Osteoblast (primary cell): Measurements from ENCODE around the gene VDAC2. TPM values are rescaled to one million over a fixed set of nuclear protein-coding genes. Genes with fewer than 3 reads are reported as not detected.

Source experiments
- DNase-seq: peaks from one replicate; pipeline ENCODE4 v3.0.0; 2011; ENCODE audit warnings: low spot score, mixed read lengths; ENCODE audit not compliant: insufficient read length; ENCODE audit errors: missing footprints
- H2AFZ ChIP-seq: 2 replicates; pipeline ENCODE4 v1.6.0; 2011; ENCODE audit warnings: mild to moderate bottlenecking, low read length
- H3K27ac ChIP-seq: 2 replicates; pipeline ENCODE4 v1.5.1; 2011; ENCODE audit warnings: mild to moderate bottlenecking, low read depth, low read length, moderate library complexity
- H3K27me3 ChIP-seq: 2 replicates; pipeline ENCODE4 v1.6.0; 2012; ENCODE audit warnings: mild to moderate bottlenecking, control low read depth, inconsistent platforms, low read length, moderate library complexity; ENCODE audit not compliant: insufficient read depth
- H3K36me3 ChIP-seq: 2 replicates; pipeline ENCODE4 v1.5.1; 2011; ENCODE audit warnings: mild to moderate bottlenecking, low read length, control low read depth, moderate library complexity; ENCODE audit not compliant: insufficient read depth
- H3K4me1 ChIP-seq: 2 replicates; pipeline ENCODE4 v1.5.1; 2011; ENCODE audit warnings: mild to moderate bottlenecking, low read length, control low read depth, moderate library complexity; ENCODE audit not compliant: insufficient read depth
- H3K4me2 ChIP-seq: 2 replicates; pipeline ENCODE4 v1.6.0; 2011; ENCODE audit warnings: mild to moderate bottlenecking, low read length; ENCODE audit not compliant: insufficient read depth
- H3K4me3 ChIP-seq: fragments of 200-600 bp; sonication (generic); 3 replicates; pipeline ENCODE4 v1.5.1; 2012; ENCODE audit warnings: mild to moderate bottlenecking, low read length, inconsistent platforms; ENCODE audit not compliant: insufficient read depth
- H3K79me2 ChIP-seq: 2 replicates; pipeline ENCODE4 v1.6.0; 2012; ENCODE audit warnings: mild to moderate bottlenecking, low read length, control low read depth, inconsistent platforms; ENCODE audit not compliant: insufficient read depth
- H3K9me3 ChIP-seq: 2 replicates; pipeline ENCODE4 v1.5.1; 2011; ENCODE audit warnings: low read depth, low read length, control low read depth
- H4K20me1 ChIP-seq: 2 replicates; pipeline ENCODE4 v1.6.0; 2012; ENCODE audit warnings: mild to moderate bottlenecking, low read length, control low read depth; ENCODE audit not compliant: insufficient read depth
- total RNA-seq: library from RNA; depleted of rRNA; stranded (reverse); fragments of >200 nt; gene quantifications from 2 replicates; pipeline ENCODE4 v1.2.3, GENCODE V29; 2012
- TF ChIP-seq, protein P1 (sequence below): IDR thresholded peaks from 2 replicates; pipeline ENCODE4 v1.5.1; 2011; ENCODE audit warnings: mild to moderate bottlenecking, low read depth, low read length, moderate library complexity; ENCODE audit errors: extremely low read depth

The VDAC2 gene
- total RNA-seq, 1 donor = 141 TPM

DNA sequence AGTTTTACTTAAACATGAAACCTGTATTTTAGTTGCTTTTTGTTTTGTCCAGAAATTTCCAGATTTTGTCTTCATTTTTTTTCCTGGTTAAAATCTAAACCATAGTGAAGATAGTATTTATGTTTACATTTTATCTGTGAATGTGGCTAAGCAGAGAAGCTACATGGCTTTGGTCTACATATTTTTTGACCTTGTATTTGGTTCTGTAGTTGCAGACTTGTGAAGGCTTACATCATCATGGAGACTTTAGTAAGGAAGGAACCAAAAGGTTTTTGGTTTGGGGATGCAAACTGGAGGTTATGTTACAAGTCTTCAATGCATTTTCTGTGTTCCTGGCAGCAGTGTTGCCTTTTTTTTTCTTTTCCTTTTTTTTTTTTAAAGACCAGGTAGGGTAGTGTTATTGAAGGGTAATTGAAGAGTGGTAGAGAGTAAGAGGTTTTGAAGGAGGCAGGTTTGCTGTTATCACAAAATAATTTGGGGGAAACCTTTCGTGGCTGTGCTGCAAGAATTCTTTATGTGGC, 30.9 kb upstream of the VDAC2 start:
- H3K4me1 ChIP-seq = peaks cover 8% of the 10 kb centered on the region
- no peak overlapping the region for H3K4me2 ChIP-seq
- no peaks in the 10 kb centered on the region for H4K20me1 ChIP-seq
- no peaks in the 10 kb centered on the region for H3K27me3 ChIP-seq
- H3K4me3 ChIP-seq = no peak overlapping the region
- H3K9me3 ChIP-seq = no peaks in the 10 kb centered on the region
- H2AFZ ChIP-seq = no peak overlapping the region
- TF ChIP-seq, protein P1, sequence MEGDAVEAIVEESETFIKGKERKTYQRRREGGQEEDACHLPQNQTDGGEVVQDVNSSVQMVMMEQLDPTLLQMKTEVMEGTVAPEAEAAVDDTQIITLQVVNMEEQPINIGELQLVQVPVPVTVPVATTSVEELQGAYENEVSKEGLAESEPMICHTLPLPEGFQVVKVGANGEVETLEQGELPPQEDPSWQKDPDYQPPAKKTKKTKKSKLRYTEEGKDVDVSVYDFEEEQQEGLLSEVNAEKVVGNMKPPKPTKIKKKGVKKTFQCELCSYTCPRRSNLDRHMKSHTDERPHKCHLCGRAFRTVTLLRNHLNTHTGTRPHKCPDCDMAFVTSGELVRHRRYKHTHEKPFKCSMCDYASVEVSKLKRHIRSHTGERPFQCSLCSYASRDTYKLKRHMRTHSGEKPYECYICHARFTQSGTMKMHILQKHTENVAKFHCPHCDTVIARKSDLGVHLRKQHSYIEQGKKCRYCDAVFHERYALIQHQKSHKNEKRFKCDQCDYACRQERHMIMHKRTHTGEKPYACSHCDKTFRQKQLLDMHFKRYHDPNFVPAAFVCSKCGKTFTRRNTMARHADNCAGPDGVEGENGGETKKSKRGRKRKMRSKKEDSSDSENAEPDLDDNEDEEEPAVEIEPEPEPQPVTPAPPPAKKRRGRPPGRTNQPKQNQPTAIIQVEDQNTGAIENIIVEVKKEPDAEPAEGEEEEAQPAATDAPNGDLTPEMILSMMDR = no peak
- H3K36me3 ChIP-seq = peaks cover 6% of the 10 kb centered on the region
- DNase-seq = no peak
- no peak overlapping the region for H3K27ac ChIP-seq
- H3K79me2 ChIP-seq = peaks cover 7% of the 10 kb centered on the region

DNA sequence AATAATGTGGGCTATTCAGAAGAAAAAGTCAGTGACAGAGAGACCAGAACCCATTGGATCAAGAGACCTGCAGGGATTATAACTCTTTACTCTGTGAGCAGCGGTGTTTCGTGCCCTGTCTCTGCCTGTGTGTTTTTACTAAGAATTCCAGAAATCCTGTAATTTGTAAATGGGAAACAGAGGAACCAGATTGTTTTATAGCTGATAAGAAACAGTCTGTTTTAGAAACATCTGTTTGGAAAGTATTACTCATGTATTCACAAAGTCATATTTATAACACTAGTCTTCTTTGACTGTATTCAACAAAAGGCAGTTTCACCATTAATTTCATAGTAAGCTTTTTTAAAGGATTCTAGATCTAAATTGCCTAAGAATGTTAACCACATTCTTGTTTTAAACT, 30.0 kb upstream of the VDAC2 start:
- H2AFZ ChIP-seq = no peak overlapping the region
- H3K4me2 ChIP-seq = no peak overlapping the region
- no peak overlapping the region for H3K27ac ChIP-seq

DNA sequence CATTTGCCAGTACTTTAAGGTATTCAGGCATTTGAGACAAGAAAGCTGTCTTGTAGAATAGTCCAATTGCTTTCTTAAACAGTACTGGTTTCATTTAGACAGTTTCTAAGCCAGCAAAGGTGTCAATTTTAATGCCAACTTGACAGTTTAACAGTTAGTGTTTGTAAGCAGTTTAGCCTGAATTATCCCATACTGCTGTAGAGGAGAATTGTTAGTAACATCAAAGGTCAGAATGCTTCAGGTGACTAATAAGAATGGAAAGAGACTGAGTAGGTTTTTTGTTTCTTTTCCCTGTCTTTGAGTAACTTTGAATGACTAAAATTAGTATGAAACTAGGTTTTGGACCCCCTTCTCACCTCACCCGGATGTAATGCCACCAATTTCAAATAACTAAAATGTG, 29.5 kb upstream of the VDAC2 start:
- no peak for DNase-seq
- Histone ChIP-seq H3K27ac (no peak overlapping the region), H3K4me2 (no peak overlapping the region), H3K4me1 (peaks cover 8% of the 10 kb centered on the region), H3K4me3 (no peak overlapping the region), H3K27me3 (no peaks in the 10 kb centered on the region), H3K79me2 (peaks cover 4% of the 10 kb centered on the region), H2AFZ (no peak overlapping the region), H3K9me3 (no peaks in the 10 kb centered on the region), H3K36me3 (peaks cover 4% of the 10 kb centered on the region), H4K20me1 (no peaks in the 10 kb centered on the region)
- TF ChIP-seq, protein P1 = no peak

More for the DNA sequence above, 30.0 kb upstream of the VDAC2 start:
- no peaks in the 10 kb centered on the region for H3K27me3 ChIP-seq
- H3K4me1 ChIP-seq = peaks cover 8% of the 10 kb centered on the region
- no peaks in the 10 kb centered on the region for H4K20me1 ChIP-seq
- H3K36me3 ChIP-seq = peaks cover 6% of the 10 kb centered on the region
- DNase-seq = peak; percentile 75
- no peak overlapping the region for H3K4me3 ChIP-seq
- H3K79me2 ChIP-seq = peaks cover 5% of the 10 kb centered on the region
- no peaks in the 10 kb centered on the region for H3K9me3 ChIP-seq
- TF ChIP-seq, protein P1 = no peak

DNA sequence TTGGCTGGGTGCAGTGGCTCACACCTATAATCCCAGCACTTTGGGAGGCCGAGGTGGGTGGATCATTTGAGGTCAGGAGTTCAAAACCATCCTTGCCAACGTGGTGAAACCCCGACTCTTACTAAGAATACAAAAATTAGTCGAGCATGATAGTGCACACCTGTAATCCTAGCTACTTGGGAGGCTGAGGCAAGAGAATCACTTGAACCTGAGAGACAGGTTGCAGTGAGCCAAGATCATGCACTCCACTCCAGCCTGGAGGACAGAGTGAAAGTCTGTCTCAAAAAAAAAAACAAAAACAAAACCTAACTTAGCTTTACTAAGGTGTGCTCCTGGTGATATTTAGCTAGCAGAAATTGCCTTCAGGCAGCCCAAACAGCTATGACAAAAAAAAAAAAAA, 24.3 kb upstream of the VDAC2 start:
- DNase-seq = peak; percentile 72
- TF ChIP-seq, protein P1 = no peak
- H3K27ac ChIP-seq = no peak overlapping the region
- H4K20me1 ChIP-seq = no peaks in the 10 kb centered on the region
- no peak overlapping the region for H3K4me2 ChIP-seq
- H3K4me3 ChIP-seq = no peak overlapping the region
- no peaks in the 10 kb centered on the region for H3K9me3 ChIP-seq
- no peaks in the 10 kb centered on the region for H3K79me2 ChIP-seq
- H3K36me3 ChIP-seq = no peaks in the 10 kb centered on the region
- peaks cover 2% of the 10 kb centered on the region for H3K4me1 ChIP-seq
- no peaks in the 10 kb centered on the region for H3K27me3 ChIP-seq
- no peak overlapping the region for H2AFZ ChIP-seq
